Skeletal muscle tissue (tissue), 4 donors: ENCODE measurements around the gene ZNF784. TPM values are rescaled to one million over a fixed set of nuclear protein-coding genes. Genes with fewer than 3 reads are reported as not detected.
A peak's percentile ranks its signal among the peaks of the same experiment; 100 is the strongest.

ENCODE experiments used
- H3K27ac ChIP-seq: one replicate; pipeline ENCODE4 v1.7.0; 2013; ENCODE audit warnings: mild to moderate bottlenecking, low read depth, low read length, inconsistent platforms
- H3K27me3 ChIP-seq, 3 donors: one replicate each; pipeline ENCODE4 v1.7.0; 2013; ENCODE audit warnings: low read length in 3 of 3; ENCODE audit not compliant: control insufficient read depth in 3 of 3, insufficient read depth in 3 of 3
- H3K36me3 ChIP-seq, 3 donors: one replicate each; pipeline ENCODE4 v1.7.0; 2013; ENCODE audit warnings: low read length in 3 of 3; ENCODE audit not compliant: control insufficient read depth in 3 of 3, insufficient read depth in 3 of 3
- H3K4me1 ChIP-seq, 3 donors: one replicate each; pipeline ENCODE4 v1.7.0; 2013; ENCODE audit warnings: low read length in 3 of 3, mild to moderate bottlenecking in 3 of 3; ENCODE audit not compliant: control insufficient read depth in 3 of 3, insufficient read depth in 3 of 3
- H3K4me3 ChIP-seq, 3 donors: one replicate each; pipeline ENCODE4 v1.7.0; 2013; ENCODE audit warnings: low read length in 3 of 3
- H3K9ac ChIP-seq, 3 donors: one replicate each; pipeline ENCODE4 v1.7.0; 2013; ENCODE audit warnings: low read length in 3 of 3, mild to moderate bottlenecking in 3 of 3, moderate library complexity in 2 of 3, low read depth in 1 of 3
- H3K9me3 ChIP-seq, 3 donors: one replicate each; pipeline ENCODE4 v1.7.0; 2013; ENCODE audit warnings: low read length in 3 of 3; ENCODE audit not compliant: control insufficient read depth in 3 of 3
- total RNA-seq: library from RNA; depleted of rRNA; stranded (reverse); fragments of >200 nt; gene quantifications from one replicate; pipeline ENCODE4 v1.2.3, GENCODE V29; 2014
- donor health status: Osteomylitis.

ZNF784 gene
- total RNA-seq, 1 donor from 2014 or later, result 8.9 TPM

DNA sequence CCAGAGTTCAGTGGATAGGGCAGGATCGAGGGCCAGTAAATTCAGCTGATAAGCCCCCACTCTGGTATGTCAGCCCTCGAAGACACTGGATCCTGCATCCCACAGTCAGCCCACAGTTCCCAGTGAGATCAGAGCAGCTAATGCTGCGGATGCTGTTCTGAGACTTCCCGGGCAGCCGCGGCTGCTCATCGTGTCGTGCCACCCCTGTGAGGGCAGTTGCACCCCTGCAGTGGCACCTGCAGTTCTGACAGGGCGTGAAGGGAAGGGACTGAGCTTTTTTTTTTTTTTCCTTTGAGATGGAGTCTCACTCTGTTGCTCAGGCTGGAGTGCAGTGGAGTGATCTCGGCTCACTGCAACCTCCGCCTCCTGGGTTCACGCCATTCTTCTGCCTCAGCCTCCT, 43.1 kb upstream of the ZNF784 start:
- H3K9ac ChIP-seq, result no peak overlapping the region

DNA sequence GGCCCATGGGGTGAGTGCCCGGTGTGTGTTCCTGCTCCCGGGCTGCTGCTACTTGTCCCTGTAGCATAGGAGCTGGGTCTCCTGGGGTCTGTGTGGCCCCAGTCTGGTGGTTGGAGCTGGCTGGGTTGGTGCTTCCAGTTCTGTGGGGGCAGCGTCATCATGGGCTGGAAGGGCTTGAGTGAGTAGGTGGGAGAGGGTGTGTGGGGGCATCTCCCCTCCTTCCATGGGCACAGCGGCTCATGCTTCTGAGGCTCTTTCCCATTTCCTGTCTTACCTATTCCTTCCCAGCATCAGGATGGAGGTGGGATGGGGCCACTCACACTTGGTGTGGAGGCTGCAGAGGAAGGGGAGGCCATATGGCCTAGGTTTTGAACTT, 42.6 kb upstream of the ZNF784 start:
- H3K27me3 ChIP-seq, result no peaks in the 10 kb centered on the region
- no peak overlapping the region for H3K4me3 ChIP-seq
- peaks cover 73 to 78% (median 76%) of the 10 kb centered on the region in 3 donors for H3K36me3 ChIP-seq

More for the DNA sequence above, 43.1 kb upstream of the ZNF784 start:
- H3K4me3 ChIP-seq, result no peak overlapping the region
- H3K36me3 ChIP-seq, result peaks cover 69 to 75% (median 74%) of the 10 kb centered on the region in 3 donors
- H3K9me3 ChIP-seq, result no peaks in the 10 kb centered on the region
- H3K4me1 ChIP-seq, result peaks cover 5 to 11% (median 11%) of the 10 kb centered on the region in 3 donors
- H3K27me3 ChIP-seq, result no peaks in the 10 kb centered on the region
- H3K27ac ChIP-seq, result no peak overlapping the region

DNA sequence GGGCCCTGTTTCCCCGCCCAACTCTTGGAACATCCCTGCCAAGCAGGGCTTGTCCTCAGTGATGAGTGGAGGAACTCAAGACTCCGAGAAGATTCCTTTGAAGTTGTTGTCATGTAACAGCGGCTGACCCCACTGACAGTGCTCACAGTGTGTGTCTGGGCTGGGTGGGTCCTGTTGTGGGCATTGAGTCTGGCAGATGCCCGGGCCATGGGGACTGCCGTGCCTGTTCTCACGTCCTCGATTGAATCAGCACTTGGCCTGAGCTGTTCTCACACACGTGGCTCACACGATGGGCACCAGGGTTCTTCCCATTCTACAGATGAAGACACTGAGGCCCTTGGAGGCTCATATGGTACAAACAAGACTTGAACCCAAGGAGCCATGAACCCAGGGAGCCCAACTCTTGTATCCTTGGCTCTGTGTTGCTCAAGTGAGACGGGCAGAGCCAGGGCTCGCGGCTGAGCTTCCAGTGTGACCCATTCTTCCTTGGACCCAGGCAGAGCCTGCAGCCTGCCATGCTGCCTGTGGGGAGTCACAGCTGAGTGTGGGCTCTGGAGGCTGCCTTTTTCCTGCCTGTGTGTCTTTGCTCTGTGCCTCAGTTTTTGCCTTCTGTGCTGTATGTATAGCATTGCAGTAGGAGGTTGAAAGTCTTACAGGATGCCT, 42.1 kb upstream of the ZNF784 start:
- Histone ChIP-seq H3K9ac (no peak overlapping the region), H3K4me1 (peaks cover 5 to 11% (median 11%) of the 10 kb centered on the region in 3 donors), H3K4me3 (no peak overlapping the region), H3K9me3 (no peaks in the 10 kb centered on the region), H3K27me3 (no peaks in the 10 kb centered on the region), H3K27ac (no peak overlapping the region), H3K36me3 (peaks cover 78 to 83% (median 80%) of the 10 kb centered on the region in 3 donors)

More for the DNA sequence above, 42.6 kb upstream of the ZNF784 start:
- no peak overlapping the region for H3K27ac ChIP-seq
- no peaks in the 10 kb centered on the region for H3K9me3 ChIP-seq
- no peak overlapping the region for H3K9ac ChIP-seq
- peaks cover 5 to 11% (median 11%) of the 10 kb centered on the region in 3 donors for H3K4me1 ChIP-seq

DNA sequence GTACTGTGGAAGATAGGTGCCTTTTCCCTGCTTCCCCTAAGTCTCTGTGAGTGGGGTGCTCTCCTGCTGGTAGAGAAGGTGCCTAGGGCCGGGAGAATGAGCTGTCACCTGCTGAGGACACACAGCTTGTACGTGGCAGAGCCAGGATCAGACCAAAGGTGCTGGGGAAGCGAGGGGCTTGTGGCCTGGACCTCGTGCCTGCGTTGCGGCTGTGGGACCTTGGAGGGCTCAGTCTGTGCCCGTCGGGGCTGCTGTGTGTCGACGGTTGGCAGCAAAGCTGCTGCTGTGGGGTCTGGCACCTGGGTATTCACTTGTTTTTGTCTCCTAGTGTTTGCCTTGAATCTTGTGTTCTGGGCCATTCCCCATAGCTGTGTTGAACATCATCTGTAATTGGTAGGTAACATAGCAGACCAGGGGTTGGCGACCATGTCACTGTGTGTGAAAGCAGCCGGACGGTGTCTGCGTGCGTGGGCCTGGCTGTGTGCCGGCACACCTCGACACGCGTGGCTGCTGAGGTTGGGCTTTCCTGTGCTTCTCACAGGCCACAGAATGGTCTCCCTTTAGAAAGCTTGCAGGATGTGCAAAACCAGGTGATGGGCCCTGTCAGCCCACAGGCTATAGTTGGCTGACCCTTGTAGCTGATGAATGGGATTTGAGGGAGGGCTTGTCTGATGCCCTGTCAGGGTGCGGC, 39.6 kb upstream of the ZNF784 start:
- H3K4me3 ChIP-seq, result no peak overlapping the region
- H3K27me3 ChIP-seq, result no peaks in the 10 kb centered on the region
- no peaks in the 10 kb centered on the region for H3K9me3 ChIP-seq
- H3K9ac ChIP-seq, result no peak overlapping the region
- H3K36me3 ChIP-seq, result peaks cover 66 to 75% (median 70%) of the 10 kb centered on the region in 3 donors
- no peak overlapping the region for H3K27ac ChIP-seq
- H3K4me1 ChIP-seq, result peaks cover 4 to 9% (median 9%) of the 10 kb centered on the region in 3 donors

DNA sequence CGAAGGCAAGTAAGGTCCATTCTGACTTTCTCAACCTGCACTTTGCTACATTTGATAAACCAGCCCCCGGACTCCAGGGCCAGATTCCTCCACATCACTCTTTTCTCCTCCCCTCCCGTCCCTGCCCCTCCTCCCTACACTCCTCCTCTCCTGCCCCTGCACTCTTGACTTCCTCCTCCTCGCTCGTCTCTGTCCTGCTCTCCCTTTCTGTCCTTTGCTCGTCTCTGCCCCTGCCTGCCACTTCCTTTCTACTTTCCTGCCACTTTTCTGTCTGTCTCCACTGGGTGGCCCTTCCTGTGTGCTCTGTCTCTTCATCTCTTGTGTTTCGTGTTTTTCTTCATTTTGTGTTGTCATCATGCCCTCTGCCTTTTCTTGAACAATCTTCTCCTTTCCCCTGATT, 37.5 kb upstream of the ZNF784 start:
- Histone ChIP-seq H3K9ac (no peak overlapping the region), H3K27ac (no peak overlapping the region), H3K4me3 (no peak overlapping the region), H3K27me3 (no peaks in the 10 kb centered on the region), H3K4me1 (peaks cover 23 to 28% (median 26%) of the 10 kb centered on the region in 3 donors), H3K36me3 (peaks cover 49 to 58% (median 52%) of the 10 kb centered on the region in 3 donors), H3K9me3 (no peaks in the 10 kb centered on the region)

DNA sequence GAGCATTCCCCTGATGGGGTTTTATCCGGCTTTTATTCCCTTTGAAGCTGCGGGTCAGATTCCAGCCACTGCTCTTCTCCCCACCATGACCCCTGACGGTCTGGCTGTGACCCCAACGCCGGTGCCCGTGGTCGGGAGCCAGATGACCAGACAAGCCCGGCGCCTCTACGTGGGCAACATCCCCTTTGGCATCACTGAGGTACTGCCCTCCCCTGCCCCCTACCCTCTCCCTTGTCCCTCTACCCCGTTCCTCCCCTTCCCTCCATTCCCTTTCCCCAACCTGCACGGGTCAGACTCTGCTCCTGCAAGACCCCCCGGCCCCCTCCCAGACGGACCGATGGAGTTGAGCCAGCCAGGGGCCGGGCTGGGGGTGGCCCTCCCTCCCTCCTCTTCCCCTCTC, 36.6 kb upstream of the ZNF784 start:
- Histone ChIP-seq H3K9me3 (no peaks in the 10 kb centered on the region), H3K36me3 (peaks cover 40 to 50% (median 45%) of the 10 kb centered on the region in 3 donors), H3K9ac (no peak overlapping the region), H3K4me1 (peaks cover 31 to 37% (median 35%) of the 10 kb centered on the region in 3 donors), H3K27me3 (no peaks in the 10 kb centered on the region), H3K4me3 (no peak overlapping the region), H3K27ac (no peak overlapping the region)

DNA sequence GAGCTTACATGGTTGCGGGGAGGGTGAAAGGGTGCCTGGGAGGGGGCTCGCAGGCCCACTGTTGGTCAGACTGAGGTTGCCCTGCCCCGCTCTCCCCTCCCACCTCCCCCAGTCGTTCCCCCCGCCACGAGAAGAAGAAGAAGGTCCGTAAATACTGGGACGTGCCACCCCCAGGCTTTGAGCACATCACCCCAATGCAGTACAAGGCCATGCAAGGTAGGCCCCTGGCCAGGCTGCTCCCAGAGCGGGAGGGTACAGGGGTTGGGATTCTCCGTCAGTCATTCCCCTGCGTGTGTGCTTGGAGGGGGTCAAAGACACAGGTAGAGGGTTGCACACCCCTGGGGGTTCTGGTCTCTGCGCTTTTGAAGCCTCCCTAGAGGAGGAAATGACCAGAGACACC, 36.0 kb upstream of the ZNF784 start:
- no peak overlapping the region for H3K4me3 ChIP-seq
- no peaks in the 10 kb centered on the region for H3K27me3 ChIP-seq
- H3K9ac ChIP-seq, result peak overlapping the region in 1 of 3 donors; percentile 25
- peaks cover 37 to 42% (median 40%) of the 10 kb centered on the region in 3 donors for H3K4me1 ChIP-seq
- no peak overlapping the region for H3K27ac ChIP-seq
- no peaks in the 10 kb centered on the region for H3K9me3 ChIP-seq
- H3K36me3 ChIP-seq, result peaks cover 35 to 48% (median 42%) of the 10 kb centered on the region in 3 donors

DNA sequence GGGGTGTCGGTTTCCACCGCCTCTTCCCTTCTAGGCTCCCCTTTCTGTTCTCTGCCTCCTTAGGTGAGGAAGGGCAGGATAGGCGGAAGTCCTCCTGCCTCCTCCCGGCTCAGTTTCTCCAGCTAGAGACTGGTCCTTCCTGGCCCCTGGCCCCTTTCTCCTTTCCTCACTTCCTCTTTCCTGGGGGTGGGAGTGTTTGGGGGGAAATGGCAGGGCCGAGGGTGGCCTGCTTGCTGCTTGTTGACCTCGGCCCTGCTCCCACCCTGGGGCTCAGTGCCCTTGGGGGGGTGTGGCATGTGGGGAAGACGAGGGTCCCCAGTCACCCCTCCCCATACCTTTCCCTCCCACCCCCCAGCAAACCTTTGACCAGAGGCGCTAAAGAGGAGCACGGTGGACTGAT, 35.5 kb upstream of the ZNF784 start:
- Histone ChIP-seq H3K36me3 (peaks cover 30 to 45% (median 42%) of the 10 kb centered on the region in 3 donors), H3K9me3 (no peaks in the 10 kb centered on the region), H3K4me3 (no peak overlapping the region), H3K27ac (no peak overlapping the region), H3K27me3 (no peaks in the 10 kb centered on the region), H3K9ac (peak overlapping the region in 1 of 3 donors; percentile 35), H3K4me1 (peaks cover 37 to 42% (median 40%) of the 10 kb centered on the region in 3 donors)

DNA sequence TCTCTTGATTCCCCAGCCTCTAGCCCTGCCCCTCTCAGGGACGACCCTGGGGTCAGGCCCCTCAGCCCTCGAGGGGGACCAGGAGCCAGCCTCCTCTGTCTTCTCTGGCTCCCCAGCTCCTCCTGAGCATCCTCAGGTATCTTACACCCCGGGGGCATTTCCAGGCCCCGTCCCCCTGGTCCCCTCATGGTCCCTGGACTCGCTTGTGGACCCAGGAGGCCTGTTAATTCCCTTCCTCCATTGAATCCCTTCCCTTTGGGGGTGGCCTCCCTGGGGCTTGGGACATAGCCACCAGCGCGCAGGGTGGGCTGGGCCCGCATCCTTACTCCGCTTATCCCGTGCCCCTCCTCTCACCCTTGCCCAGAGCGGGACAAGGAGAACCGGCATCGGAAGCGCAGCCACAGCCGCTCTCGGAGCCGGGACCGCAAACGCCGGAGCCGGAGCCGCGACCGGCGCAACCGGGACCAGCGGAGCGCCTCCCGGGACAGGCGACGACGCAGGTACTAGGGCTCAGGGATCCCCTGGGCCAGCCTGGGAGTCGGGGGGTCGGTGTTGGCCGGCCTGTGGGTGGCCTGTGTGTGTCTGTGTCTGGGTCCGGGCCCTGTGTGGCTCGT, 34.6 kb upstream of the ZNF784 start:
- no peak overlapping the region for H3K4me3 ChIP-seq
- peaks cover 25 to 38% (median 35%) of the 10 kb centered on the region in 3 donors for H3K36me3 ChIP-seq
- H3K27me3 ChIP-seq, result no peaks in the 10 kb centered on the region
- peaks cover 37 to 42% (median 40%) of the 10 kb centered on the region in 3 donors for H3K4me1 ChIP-seq
- peak overlapping the region in 1 of 3 donors; percentile 33 for H3K9ac ChIP-seq
- no peak overlapping the region for H3K27ac ChIP-seq
- H3K9me3 ChIP-seq, result no peaks in the 10 kb centered on the region
